ENCODE data around the gene PCDH9.

The PCDH9 gene

DNA sequence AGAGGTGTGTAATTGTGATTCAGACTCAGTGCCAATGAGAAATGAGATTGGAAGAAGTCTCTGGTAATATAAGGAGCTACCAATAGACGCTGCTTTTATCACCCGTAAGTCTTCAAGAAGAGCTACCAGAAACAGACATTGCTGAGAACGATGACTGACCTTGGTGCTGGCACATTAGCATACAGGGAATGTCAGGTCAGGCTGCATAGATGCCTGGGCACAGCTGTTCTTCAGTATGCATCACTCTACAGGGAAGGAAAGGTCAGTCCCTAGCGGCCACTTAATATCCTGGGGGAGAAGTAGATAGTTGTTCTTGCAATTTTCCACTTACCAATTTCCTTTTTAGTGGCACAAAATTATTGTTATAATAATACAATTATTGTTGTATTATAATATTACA is 380.4 kb downstream of the PCDH9 start:
- DNase-seq (ENCODE audit: low spot score) = no peak
- FAIRE-seq = no peak

DNA sequence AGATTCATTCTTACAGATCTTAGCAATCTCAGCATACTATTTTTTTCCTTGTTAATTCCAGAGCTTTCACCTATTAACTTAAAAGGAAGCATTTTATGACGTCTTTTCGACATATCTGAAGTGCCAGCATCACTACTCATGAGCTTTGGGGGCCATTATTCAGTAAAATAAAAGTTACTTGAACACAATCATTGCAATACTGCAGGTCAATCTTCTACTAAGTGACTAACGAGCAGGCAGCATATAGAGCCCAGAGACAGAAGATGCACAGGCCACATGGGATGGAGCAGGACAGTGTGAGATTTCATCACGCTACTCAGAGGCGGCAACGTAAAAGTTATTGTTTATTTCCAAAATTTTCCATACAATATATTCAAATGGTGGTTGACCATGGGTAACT is 382.6 kb downstream of the PCDH9 start:
- DNase-seq (ENCODE audit: low spot score) (no peak), FAIRE-seq (no peak)

DNA sequence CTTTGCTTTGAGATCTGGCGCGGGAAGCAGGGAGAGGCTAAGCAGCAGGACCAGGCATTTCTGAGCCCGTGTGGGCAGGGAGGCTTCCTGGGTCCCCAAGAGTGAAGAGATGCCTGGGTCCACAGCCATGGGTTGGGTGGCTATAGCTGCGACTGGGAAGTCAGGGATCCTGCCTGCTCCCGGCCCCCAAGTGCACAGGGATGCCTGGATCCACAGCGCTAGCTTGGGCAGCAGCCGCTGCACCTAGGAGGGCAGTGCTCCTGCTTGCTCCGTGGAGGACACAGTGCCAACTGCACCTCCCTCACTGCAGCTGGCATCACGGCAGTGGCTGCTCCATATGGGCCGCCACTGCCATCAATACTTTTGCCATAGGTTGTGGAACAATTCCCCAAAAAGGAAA is 384.7 kb downstream of the PCDH9 start:
- DNase-seq (ENCODE audit: low spot score) = no peak
- no peak for FAIRE-seq

DNA sequence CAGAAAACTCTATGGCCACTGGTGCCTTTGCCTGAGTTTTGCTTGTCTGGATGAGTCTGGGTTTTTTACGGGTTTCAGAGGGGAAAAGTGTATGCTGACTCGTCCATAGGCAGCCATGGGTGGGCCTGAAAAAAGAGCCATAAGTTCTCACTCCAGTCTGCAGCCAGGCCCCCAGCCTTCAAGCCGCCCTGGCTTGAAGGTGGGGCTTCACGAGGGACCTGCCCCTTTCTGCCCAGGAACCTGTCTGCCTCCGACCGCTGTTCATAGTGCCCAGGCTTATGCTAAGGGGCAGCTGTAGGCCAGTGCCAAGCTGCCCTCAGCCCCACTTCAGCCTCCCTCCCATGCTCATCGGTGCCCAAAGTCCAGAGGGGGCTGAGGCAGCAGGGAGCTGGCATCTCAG is 385.2 kb downstream of the PCDH9 start:
- DNase-seq (ENCODE audit: low spot score) = no peak

DNA sequence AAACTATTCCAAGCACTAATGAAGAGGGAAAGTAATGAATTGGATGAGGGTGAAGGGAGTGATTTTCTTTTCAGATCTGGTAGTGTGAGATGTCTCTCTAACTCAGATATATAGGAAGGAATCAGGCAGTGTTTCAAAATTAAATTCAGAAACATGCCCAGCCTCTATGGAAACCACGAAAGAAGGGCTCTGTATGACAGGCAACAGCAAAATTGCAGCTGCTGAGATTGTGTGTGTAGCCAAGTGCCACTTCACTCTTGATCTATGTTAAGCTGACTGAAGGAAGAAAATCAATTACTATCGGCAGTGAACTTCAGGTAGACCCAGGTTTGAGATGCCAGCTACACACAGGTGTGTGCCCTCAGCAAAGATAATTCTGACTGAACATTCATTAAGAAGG is 387.4 kb downstream of the PCDH9 start:
- FAIRE-seq (no peak), DNase-seq (ENCODE audit: low spot score) (no peak)

More for the DNA sequence above, 385.2 kb downstream of the PCDH9 start:
- no peak for FAIRE-seq

DNA sequence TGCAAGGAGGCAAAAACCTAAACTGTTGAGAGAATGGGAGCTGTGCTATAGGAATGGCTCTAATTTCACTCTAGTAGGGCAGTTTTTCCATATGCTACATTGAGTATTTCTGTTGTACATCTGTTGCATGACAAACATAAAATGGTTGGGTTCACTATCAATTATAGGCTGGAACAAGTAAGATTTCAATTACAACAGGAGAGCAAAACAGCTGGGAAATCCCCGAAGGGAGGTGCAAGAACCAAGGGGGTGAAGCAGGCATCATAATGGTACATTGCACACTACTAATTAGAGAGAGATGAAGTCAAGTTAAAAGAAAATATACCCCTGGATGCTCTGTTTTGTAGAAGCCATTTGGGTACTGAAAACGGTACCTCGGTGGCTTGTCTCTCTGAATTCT is 389.5 kb downstream of the PCDH9 start:
- no peak for DNase-seq (ENCODE audit: low spot score)
- FAIRE-seq = no peak

DNA sequence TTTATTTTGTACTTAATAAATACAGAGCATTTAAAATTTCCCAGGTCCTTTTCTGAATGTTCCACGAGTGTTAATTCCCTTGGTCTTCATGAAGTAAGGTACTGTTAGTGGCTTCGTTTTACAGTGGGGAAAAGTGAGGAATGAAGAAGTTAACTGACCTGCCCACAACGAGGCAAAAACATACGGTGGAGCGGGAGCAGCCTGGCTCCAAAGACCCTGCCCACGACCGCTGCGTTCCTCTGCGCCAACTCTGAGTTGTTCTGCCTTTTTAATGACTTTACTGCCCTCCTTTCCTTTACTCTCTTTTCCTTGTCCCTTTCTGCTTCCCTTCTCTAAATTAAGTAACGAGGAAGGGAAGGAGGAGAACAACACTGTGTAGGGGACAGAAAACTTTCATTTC is 392.9 kb downstream of the PCDH9 start:
- no peak for FAIRE-seq
- DNase-seq (ENCODE audit: low spot score) = no peak

DNA sequence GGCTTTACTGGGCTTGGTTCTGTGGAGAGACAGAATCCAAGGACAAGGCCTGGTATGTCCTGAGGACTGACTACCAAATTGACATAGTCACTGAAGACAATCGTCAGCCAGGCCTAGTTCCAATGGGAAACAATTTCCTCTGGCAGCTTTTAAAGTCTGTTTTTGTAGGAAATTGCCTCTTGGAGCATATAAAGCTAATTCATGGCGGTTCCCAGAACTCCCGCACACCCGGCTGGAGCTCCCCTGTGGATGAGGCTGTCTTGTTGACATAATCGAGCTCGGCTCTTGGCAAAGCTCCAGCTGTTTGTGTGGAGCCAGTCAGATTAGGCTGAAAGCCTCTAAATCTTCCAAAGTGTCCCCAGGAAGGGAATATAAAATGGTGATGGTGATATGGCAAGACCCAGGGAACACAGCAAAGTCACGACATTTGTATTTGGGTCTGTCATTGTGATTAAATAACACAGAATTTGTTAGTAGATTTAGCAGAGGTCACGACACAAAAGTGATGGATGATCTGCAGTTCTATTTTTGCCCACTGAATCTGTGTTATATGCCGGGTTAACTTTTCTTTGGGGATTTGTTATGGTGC is 395.0 kb downstream of the PCDH9 start:
- DNase-seq (ENCODE audit: low spot score) = no peak
- no peak for FAIRE-seq

DNA sequence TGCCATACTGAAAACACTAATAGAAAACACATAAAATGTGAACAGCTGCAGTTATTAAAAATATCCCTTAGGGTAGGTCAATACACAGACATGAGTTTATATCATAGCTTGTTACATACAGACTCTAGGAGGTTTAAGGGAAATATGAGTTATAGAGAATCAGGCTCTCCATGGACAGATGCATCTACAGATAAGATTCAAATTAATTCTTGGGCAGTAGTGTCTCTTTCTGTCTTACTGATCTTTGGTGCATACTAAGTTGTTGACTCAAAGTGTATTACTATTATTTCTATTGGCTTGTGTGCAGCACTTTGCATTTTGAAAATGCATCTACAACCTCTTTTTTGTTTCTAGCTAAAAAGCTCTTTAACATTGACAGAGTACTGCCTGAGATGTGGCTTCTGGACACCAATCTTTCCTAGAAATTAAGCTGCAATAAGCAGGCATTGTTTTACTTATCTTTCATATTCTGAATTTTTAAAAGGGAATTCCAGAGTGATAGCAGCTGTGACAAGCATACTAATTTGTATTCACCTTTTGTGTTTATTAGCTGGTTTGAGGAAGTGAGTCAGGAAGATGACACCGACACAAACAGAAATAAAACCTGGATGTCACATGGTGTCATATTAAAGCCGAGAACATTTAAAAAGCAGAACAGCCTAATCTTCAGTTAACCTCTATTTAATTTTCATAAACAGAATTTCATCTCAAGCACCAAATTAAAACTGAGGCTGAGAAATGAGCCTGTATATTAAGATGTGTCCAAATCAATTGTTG is 399.0 kb downstream of the PCDH9 start:
- DNase-seq (ENCODE audit: low spot score) (no peak), FAIRE-seq (no peak)

DNA sequence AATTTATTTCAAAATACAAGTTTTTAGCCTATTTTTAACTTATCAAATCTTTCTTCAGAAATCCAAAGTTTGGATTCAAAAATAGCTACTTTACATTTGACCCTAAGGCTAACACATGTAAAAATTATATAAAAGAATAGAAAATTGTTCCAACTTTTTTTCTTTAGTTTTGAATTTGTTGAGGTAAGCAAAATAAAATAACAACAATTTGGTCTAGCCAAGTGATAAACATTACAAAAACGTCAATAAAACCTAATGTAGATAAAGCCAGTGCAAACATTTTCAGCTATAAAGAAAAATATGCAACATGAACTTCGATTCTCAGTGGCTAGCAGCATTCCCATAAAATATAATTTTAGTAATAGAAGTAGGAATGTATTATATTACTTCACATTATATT is 400.3 kb downstream of the PCDH9 start:
- no peak for DNase-seq (ENCODE audit: low spot score)
- no peak for FAIRE-seq

DNA sequence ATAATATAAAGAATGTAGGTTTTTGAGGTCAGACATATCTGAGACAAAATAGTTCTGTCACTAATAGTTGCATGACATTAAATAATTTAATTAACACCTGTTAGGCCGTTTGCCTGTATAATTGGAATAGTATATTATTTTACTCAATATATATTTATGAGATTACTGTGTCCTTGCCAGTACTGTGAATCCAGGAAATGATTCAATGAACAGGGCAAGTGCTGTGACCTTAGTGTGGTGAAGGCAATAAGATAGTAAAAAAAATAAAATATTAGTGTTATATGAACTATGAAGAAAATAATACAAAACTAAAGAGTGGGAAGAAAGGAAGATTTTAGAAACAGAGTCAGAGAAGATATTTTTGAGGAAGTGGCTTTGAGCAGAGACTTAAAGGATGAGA is 403.7 kb downstream of the PCDH9 start:
- FAIRE-seq (no peak), DNase-seq (ENCODE audit: low spot score) (no peak)

DNA sequence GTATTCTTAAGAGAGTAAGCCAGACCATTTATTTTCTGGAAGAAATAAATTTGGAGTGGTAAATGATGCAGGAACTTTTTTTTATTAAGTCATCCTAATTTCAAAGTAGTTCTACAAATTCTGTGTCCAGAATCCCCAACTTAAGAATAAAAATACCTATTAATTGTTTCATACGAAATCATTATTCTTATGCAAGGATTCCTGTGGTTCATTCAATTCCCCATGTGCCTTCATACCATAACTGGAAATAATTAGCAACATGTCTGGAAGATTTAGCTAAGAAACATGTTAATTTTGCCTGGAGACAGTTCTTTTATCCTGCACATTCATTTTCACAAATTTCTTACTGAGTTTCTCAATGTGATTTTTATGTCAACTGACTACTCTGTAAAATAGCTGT is 408.6 kb downstream of the PCDH9 start:
- FAIRE-seq (no peak), DNase-seq (ENCODE audit: low spot score) (no peak)

DNA sequence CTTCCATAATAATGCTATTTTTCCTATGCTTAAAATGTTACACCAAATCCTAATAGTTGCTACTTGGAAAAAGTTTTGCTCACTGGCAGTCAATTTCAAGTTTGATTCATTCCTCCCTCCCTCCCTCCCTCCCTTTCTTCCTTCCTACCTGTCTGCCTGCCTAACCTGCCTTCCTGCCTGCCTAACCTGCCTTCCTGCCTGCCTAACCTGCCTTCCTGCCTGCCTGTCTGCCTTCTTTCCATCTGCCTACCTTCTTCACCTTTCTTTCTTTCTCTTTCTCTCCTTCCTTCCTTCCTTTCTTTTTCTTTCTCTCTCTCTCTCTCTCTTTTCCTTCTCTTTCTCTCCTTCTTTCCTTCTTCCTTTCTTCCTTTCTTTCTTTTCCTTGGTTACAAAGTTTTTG is 418.7 kb downstream of the PCDH9 start:
- DNase-seq (ENCODE audit: low spot score) = no peak
- no peak for FAIRE-seq

DNA sequence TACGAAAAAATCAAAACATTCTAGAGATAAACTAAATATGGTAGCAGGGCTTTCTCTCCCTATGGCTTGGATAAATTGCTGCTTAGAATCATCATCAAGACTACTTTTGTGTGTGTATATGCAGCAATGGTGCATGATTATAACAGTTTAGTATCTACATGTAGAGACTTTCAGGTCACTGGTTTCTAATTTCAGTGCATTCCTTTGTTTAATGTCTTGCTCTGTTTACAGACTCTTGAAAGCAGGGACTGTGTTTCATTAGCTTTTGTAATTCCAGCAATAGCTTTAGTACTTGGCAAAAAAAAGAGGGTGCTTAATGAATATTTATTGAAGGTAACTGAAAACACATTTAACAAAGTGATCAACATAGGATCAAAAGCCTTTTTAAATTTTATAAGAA is 420.7 kb downstream of the PCDH9 start:
- FAIRE-seq (no peak), DNase-seq (ENCODE audit: low spot score) (no peak)

DNA sequence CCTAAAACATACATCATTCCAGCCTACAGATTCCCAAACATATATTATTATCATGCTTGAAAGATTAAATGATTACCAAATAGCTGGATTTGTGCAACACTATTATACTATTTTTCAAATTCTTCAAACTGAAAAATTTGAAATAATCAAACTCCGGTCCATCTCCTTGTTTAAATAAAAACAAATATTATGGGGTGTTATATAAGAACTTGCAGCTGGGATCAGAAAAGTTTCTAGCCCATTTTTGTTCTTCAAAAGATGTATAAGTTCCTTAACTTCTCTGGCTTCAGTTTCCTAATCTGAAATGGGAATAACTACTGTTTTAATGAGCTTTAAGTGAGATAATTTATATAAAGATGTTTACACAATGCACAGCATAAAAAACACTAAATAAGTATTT is 422.9 kb downstream of the PCDH9 start:
- no peak for DNase-seq (ENCODE audit: low spot score)
- FAIRE-seq = no peak

DNA sequence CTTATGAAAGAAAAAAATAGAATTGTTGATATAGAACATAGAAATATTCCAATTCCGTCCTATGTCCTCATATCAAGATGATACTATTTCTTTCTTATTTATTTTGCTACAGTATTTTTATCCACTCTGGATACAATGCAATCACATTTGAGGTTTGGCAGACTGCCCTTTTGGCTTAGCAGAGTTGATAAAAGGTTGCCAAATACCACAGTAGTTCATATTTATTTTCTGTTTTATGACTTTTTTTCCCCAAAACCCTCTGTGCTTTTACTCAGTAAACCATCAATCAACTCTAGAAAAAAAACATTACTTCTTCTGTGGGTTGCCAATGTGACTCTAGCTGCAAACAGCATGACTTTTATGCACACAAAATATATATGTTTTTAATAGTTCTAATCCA is 424.5 kb downstream of the PCDH9 start:
- no peak for FAIRE-seq
- no peak for DNase-seq (ENCODE audit: low spot score)

DNA sequence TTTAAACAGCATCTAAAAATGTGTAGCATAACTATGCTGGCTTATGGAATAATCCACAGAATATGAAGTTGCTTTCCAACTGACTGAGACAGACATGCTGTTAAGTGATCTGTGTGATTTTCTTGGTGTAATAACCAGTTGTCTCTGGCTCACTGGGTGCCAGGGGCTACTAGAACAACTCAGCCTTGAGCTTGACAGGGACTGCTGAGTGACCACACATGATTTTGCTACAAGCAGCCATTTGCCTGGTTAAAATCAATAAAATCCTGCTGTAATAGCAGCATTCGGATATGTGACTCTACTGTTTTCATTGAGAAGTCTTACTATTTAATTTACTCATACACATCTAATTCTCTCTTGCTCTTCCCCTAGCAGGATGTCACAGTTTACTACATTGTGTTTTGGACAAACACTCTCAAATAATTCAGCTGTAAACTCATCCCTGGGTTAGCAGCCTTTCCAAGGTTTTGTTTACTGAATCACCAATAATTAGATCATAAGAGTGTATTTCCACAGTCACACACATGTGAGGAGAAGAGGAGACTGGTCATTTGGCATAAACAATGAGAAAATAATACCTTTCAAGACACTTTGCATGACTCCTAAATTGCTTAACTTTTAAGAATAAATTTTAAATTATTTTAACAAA is 426.2 kb downstream of the PCDH9 start:
- FAIRE-seq (no peak), DNase-seq (ENCODE audit: low spot score) (no peak)

DNA sequence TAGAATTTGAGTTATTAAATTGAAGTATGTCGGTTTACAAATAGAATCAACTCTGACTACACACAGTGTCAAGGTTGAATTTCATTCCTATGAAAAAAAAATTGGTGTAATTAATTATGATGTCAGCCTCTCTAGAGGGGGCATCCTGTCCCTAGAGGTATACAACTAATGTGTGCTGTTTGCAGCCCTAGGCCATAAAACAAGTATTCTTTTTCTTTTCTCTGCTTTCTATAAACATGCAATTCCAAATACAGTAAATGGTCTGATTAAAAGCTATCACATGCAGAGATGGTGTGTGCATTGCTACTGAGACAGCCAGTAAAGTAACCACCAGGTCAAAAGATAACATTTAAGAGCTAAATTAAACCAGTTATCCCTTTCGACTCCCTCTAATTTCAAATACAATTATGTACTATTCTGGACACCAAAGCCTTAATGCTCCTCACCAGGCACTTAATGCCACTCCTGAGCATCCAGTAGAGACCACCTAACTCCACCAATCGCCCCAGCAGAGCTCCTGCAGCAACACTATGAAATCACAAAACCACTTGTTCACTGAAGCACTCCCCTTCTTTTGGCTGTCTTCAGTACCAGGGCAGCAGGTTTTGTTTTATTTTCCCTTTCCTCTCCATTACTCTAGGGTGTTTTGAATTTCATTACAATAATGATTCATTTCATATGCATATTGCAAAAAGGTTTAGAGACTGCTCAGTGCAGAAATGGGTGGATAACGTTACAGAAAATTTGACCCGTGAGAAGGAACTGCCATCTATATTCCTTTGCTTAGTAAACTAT is 426.9 kb downstream of the PCDH9 start:
- FAIRE-seq (no peak), DNase-seq (ENCODE audit: low spot score) (no peak)

DNA sequence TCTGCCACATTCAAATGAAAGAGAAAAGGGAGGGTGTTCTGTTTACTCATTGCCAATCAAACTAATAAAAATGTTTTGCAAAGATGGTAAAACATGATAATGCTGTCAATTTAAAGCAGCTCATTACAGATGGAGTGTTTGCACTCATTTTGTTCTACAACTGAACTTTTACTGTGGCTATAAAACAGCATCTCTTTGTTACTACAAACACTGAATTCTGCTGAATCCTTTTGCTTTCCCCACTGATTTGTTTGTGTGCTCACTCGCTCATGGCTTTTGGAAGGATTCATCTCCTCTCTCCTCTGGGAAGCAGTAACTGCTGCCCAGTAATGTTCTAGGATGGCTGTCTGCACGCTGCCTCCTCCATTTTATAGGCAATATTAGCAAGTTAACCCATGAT is 434.5 kb downstream of the PCDH9 start:
- no peak for DNase-seq (ENCODE audit: low spot score)
- no peak for FAIRE-seq

DNA sequence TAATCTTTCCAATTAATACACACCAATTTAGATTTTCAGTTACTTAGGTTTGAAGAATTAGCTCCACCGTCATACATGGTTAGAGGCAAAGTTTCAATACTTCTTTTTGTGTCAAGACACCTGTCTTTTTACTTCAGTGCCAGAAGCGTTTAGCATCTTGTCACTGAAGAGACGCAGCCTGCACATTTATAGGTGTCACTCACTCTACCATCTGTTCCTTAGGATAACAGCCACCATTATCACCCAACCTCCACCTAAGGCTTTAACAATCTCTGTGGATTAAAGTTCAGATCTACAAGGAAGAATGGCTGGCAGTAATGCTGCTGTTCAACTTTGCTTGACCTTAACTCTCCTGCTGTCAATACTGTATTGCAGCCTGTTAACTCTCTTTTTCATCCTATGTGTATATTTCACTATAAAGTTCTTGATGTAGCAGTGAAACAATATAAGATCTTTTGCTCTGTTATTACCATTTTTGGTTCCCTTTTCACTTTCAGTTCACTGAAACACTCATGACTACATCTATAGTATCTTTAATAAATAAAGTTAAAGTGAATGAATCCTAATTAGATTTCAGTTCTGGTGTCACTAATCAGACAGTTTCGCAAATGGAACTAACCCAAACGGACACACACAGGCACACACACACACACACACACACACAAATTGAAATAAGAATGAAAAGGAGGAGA is 435.6 kb downstream of the PCDH9 start:
- no peak for FAIRE-seq
- no peak for DNase-seq (ENCODE audit: low spot score)

DNA sequence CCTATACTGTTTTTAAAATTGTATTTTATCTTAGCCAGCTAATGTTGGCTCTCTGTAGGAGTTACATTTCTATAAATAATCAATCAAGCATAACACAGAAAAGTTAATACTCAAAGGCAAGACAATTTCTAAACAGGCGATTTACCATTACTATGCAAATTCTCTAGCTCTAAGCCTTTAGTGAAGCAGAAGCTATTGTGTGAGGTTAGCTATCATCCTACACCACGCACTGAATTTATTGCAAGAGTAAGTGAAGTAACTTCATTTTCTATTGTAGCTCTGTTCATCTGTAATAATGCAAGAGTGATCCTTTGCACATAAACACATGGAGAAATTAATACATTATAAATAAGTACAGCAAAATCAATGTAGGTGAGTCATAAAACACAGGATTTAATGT is 439.3 kb downstream of the PCDH9 start:
- no peak for DNase-seq (ENCODE audit: low spot score)
- no peak for FAIRE-seq

DNA sequence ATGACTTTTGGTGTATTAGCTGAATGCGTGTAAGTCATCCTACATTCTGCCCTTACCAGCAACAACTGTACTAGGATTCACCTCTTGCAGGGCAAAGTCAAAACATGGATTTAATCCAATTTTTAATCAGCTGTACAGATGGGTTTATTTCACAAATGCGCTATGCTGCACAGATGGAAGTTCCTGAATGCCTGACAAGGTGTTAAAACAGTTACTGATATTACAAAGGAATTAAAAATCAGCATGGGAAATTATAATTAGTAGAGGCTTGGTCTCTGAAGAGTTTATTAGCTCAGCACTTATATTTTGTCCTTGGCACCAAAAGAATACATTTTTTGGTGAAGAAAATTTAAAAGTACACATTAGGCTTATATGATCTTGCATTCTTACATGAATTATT is 448.9 kb downstream of the PCDH9 start:
- FAIRE-seq = no peak

More for the DNA sequence above, 448.9 kb downstream of the PCDH9 start:
- no peak for DNase-seq (ENCODE audit: low spot score)

Data from RCC 7860 (cell line).